NB4 (cell line): ENCODE results near the gene LILRA2.

ENCODE experiments used
- POLR2A ChIP-seq: IDR thresholded peaks from 2 replicates; pipeline ENCODE4 v1.6.1; 2011; ENCODE audit warnings: mild to moderate bottlenecking; ENCODE audit not compliant: insufficient read length; ENCODE audit errors: extremely low read depth
- TF ChIP-seq, protein P1 (sequence below): IDR thresholded peaks from one replicate; pipeline ENCODE4 v1.5.1; 2012; ENCODE audit warnings: low read depth, low read length

DNA sequence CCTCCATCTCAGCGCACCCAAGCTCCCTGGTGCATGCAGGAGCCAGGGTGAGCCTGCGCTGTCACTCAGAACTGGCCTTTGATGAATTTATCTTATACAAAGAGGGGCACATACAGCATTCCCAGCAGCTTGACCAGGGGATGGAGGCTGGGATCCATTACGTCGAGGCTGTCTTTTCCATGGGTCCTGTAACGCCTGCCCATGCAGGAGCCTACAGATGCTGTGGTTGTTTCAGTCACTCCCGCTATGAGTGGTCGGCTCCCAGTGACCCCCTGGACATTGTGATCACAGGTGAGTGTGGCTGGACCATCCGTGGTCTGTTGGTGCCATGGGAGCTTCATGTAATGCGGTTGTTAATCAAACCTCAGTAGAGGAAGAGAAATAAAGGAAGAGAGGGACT is 38.0 kb upstream of the LILRA2 start:
- TF ChIP-seq, protein P1, sequence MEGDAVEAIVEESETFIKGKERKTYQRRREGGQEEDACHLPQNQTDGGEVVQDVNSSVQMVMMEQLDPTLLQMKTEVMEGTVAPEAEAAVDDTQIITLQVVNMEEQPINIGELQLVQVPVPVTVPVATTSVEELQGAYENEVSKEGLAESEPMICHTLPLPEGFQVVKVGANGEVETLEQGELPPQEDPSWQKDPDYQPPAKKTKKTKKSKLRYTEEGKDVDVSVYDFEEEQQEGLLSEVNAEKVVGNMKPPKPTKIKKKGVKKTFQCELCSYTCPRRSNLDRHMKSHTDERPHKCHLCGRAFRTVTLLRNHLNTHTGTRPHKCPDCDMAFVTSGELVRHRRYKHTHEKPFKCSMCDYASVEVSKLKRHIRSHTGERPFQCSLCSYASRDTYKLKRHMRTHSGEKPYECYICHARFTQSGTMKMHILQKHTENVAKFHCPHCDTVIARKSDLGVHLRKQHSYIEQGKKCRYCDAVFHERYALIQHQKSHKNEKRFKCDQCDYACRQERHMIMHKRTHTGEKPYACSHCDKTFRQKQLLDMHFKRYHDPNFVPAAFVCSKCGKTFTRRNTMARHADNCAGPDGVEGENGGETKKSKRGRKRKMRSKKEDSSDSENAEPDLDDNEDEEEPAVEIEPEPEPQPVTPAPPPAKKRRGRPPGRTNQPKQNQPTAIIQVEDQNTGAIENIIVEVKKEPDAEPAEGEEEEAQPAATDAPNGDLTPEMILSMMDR: no peak
- no peak for TF ChIP-seq POLR2A
